HG02884 (cell line): ENCODE data around the gene FBLN2.

Experiments
- ATAC-seq: cut with Tn5 transposase; IDR thresholded peaks from one replicate; pipeline ENCODE4 v1.9.1; 2021; ENCODE audit warnings: mild to moderate bottlenecking, moderate library complexity; ENCODE audit not compliant: unreplicated experiment

FBLN2 gene

GRCh38 chr3:13564751-13565560, 16.0 kb downstream of the FBLN2 start:
- no peak for ATAC-seq

GRCh38 chr3:13565581-13566452, 16.9 kb downstream of the FBLN2 start:
- no peak for ATAC-seq

- ATAC-seq = no peak
These were observed 17.5 kb downstream of the FBLN2 start for GRCh38 chr3:13566453-13566748.

GRCh38 chr3:13566769-13567310, 17.9 kb downstream of the FBLN2 start:
- ATAC-seq = no peak

GRCh38 chr3:13567684-13568514, 19.0 kb downstream of the FBLN2 start:
- no peak for ATAC-seq

GRCh38 chr3:13568515-13569028, 19.6 kb downstream of the FBLN2 start:
- no peak for ATAC-seq

GRCh38 chr3:13569201-13569600, 20.3 kb downstream of the FBLN2 start:
- ATAC-seq = no peak

- no peak for ATAC-seq
These were observed 20.9 kb downstream of the FBLN2 start for GRCh38 chr3:13569641-13570390.

GRCh38 chr3:13570391-13571194, 21.7 kb downstream of the FBLN2 start:
- ATAC-seq = no peak

- no peak for ATAC-seq
These were observed 22.3 kb downstream of the FBLN2 start for GRCh38 chr3:13571264-13571663.

- ATAC-seq = no peak
These were observed 23.2 kb downstream of the FBLN2 start for GRCh38 chr3:13571831-13572750.

GRCh38 chr3:13572926-13573623, 24.1 kb downstream of the FBLN2 start:
- ATAC-seq = no peak

GRCh38 chr3:13574083-13574797, 25.3 kb downstream of the FBLN2 start:
- no peak for ATAC-seq

GRCh38 chr3:13574798-13575451, 26.0 kb downstream of the FBLN2 start:
- ATAC-seq = no peak

GRCh38 chr3:13575459-13576061, 26.6 kb downstream of the FBLN2 start:
- no peak for ATAC-seq
